Astrocyte (in vitro differentiated cells and primary cell): ENCODE results near the gene SLBP. TPM values are rescaled to one million over a fixed set of nuclear protein-coding genes. Genes with fewer than 3 reads are reported as not detected.
A peak's percentile ranks its signal among the peaks of the same experiment; 100 is the strongest.

Experiments
- DNase-seq: peaks from one replicate; pipeline ENCODE4 v3.0.0-alpha.2; 2010; ENCODE audit warnings: low read depth
- FAIRE-seq: peaks from 2 replicates; lab custom pipeline; 2011; peaks lifted over from hg19 to GRCh38; lab: Jason Lieb, UNC
- H2AFZ ChIP-seq: 2 replicates; pipeline ENCODE4 v1.6.0; 2012; ENCODE audit warnings: low read depth, low read length, inconsistent platforms
- H3K27ac ChIP-seq: 2 replicates; pipeline ENCODE4 v1.5.1; 2011; ENCODE audit warnings: low read depth, low read length, inconsistent platforms
- H3K27me3 ChIP-seq: 2 replicates; pipeline ENCODE4 v1.6.0; 2011; ENCODE audit warnings: low read length, inconsistent platforms; ENCODE audit not compliant: insufficient read depth
- H3K36me3 ChIP-seq: 2 replicates; pipeline ENCODE4 v1.5.1; 2011; ENCODE audit warnings: low read length, inconsistent platforms; ENCODE audit not compliant: insufficient read depth
- H3K4me1 ChIP-seq: 2 replicates; pipeline ENCODE4 v1.5.1; 2011; ENCODE audit warnings: low read length, inconsistent platforms; ENCODE audit not compliant: insufficient read depth
- H3K4me2 ChIP-seq: 2 replicates; pipeline ENCODE4 v1.6.0; 2012; ENCODE audit warnings: low read length, inconsistent platforms
- H3K4me3 ChIP-seq: 2 replicates; pipeline ENCODE4 v1.5.1; 2011; ENCODE audit warnings: low read depth, mild to moderate bottlenecking, low read length, inconsistent platforms; ENCODE audit not compliant: insufficient read depth
- H3K79me2 ChIP-seq: 2 replicates; pipeline ENCODE4 v1.6.0; 2012; ENCODE audit warnings: mild to moderate bottlenecking, low read length, inconsistent platforms; ENCODE audit not compliant: insufficient read depth
- H3K9ac ChIP-seq: 2 replicates; pipeline ENCODE4 v1.6.0; 2012; ENCODE audit warnings: mild to moderate bottlenecking, low read length, inconsistent platforms
- H3K9me3 ChIP-seq: 2 replicates; pipeline ENCODE4 v1.5.1; 2012; ENCODE audit warnings: low read depth, mild to moderate bottlenecking, low read length, inconsistent platforms; ENCODE audit not compliant: insufficient read depth
- H4K20me1 ChIP-seq: 2 replicates; pipeline ENCODE4 v1.6.0; 2012; ENCODE audit warnings: low read length, inconsistent platforms; ENCODE audit not compliant: insufficient read depth
- H3K27ac Mint-ChIP-seq: one replicate; pipeline ENCODE4 v1.8.0; 2021; ENCODE audit warnings: mild to moderate bottlenecking, mixed read lengths; ENCODE audit not compliant: unreplicated experiment
- H3K27me3 Mint-ChIP-seq: one replicate; pipeline ENCODE4 v1.8.0; 2021; ENCODE audit warnings: low read depth, mixed read lengths; ENCODE audit not compliant: unreplicated experiment
- H3K36me3 Mint-ChIP-seq: one replicate; pipeline ENCODE4 v1.8.0; 2021; ENCODE audit warnings: low read depth, mixed read lengths; ENCODE audit not compliant: unreplicated experiment
- H3K4me1 Mint-ChIP-seq: one replicate; pipeline ENCODE4 v1.8.0; 2021; ENCODE audit warnings: low read depth, mixed read lengths; ENCODE audit not compliant: unreplicated experiment
- H3K4me3 Mint-ChIP-seq: one replicate; pipeline ENCODE4 v1.8.0; 2021; ENCODE audit warnings: mild to moderate bottlenecking, moderate library complexity, mixed read lengths; ENCODE audit not compliant: unreplicated experiment
- H3K9me3 Mint-ChIP-seq: one replicate; pipeline ENCODE4 v1.8.0; 2021; ENCODE audit warnings: mild to moderate bottlenecking, mixed read lengths; ENCODE audit not compliant: unreplicated experiment
- CTCF ChIP-seq: IDR thresholded peaks from 2 replicates; pipeline ENCODE4 v1.5.1; 2011; ENCODE audit warnings: low read depth, mild to moderate bottlenecking, inconsistent platforms, low read length, moderate library complexity; ENCODE audit not compliant: insufficient read depth
- EZH2 ChIP-seq: IDR thresholded peaks from 2 replicates; pipeline ENCODE4 v1.6.1; 2012; ENCODE audit warnings: mild to moderate bottlenecking, low read length, inconsistent platforms; ENCODE audit not compliant: insufficient read depth
- total RNA-seq: library from RNA; stranded (reverse); gene quantifications from 2 replicates; pipeline ENCODE4 v1.2.1, GENCODE V29; 2021

SLBP gene
- total RNA-seq, 1 donor from 2014 or later, result 44.5 TPM

GRCh38 chr4:1721666-1722550 is 9.8 kb upstream of the SLBP start:
- Mint-ChIP-seq H3K36me3 (peaks cover 2% of the 10 kb centered on the region), H3K27me3 (no peaks in the 10 kb centered on the region), H3K27ac (no peak overlapping the region), H3K9me3 (no peaks in the 10 kb centered on the region), H3K4me1 (peaks cover 23% of the 10 kb centered on the region), H3K4me3 (peak overlapping the region; percentile 89)
- TF ChIP-seq CTCF, result no peak
- no peak for TF ChIP-seq EZH2
- H3K27ac ChIP-seq, result peak overlapping the region; percentile 50
- H3K27me3 ChIP-seq, result no peaks in the 10 kb centered on the region
- peak overlapping the region; percentile 71 for H3K4me3 ChIP-seq
- no peak for DNase-seq
- no peak overlapping the region for H2AFZ ChIP-seq
- peak overlapping the region; percentile 81 for H3K9ac ChIP-seq
- peak overlapping the region; percentile 92 for H3K4me2 ChIP-seq
- peaks cover 4% of the 10 kb centered on the region for H3K36me3 ChIP-seq
- peaks cover 78% of the 10 kb centered on the region for H3K79me2 ChIP-seq
- H4K20me1 ChIP-seq, result peaks cover 44% of the 10 kb centered on the region
- no peaks in the 10 kb centered on the region for H3K9me3 ChIP-seq
- FAIRE-seq, result no peak
- peaks cover 30% of the 10 kb centered on the region for H3K4me1 ChIP-seq

DNA sequence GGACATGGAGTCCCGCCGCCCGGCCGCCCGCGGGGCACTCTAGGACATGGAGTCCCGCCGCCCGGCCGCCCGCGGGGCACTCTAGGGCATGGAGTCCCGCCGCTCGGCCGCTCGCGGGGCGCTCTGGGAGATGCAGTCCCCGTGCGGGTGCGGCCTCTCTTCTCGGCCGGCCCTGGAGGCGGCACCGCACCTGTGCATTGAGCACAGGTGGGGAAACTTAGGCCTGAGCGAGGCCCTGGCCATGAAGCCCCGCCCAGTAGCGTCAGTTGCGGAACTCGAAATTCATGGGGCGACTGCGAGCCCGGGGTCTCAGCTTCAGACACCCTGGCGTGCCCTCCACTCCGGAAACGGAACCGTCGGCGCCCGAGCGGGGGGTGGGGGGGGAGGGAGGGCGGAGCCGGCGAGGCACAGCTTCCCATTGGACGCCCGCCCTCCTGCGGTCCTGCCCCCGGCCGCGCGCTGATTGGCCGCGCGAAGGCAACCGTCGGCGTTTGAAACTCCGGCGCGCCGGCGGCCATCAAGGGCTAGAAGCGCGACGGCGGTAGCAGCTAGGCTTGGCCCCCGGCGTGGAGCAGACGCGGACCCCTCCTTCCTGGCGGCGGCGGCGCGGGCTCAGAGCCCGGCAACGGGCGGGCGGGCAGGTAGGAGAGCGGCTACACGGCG is 9.0 kb upstream of the SLBP start, which contains the start of the genes TACC3 and TMEM129:
Gene TACC3 (plus strand): TSS at position 519 of the 663 bp plus-strand sequence. CDS start 1,901 bp downstream, outside the sequence.
Gene TMEM129 (minus strand): TSS at position 321 of the 663 bp plus-strand sequence. CDS start 486 bp downstream, outside the sequence.
- Histone ChIP-seq H3K4me1 (peaks cover 24% of the 10 kb centered on the region), H3K79me2 (peaks cover 82% of the 10 kb centered on the region), H3K4me3 (peak within 1 kb of the TSS; percentile 71), H3K27me3 (no peaks in the 10 kb centered on the region), H3K27ac (peak within 1 kb of the TSS; percentile 58), H2AFZ (peak within 1 kb of the TSS; percentile 88), H3K9me3 (no peaks in the 10 kb centered on the region), H4K20me1 (peaks cover 44% of the 10 kb centered on the region), H3K36me3 (peaks cover 4% of the 10 kb centered on the region), H3K4me2 (peak within 1 kb of the TSS; percentile 100), H3K9ac (peak within 1 kb of the TSS; percentile 83)
- H3K27ac Mint-ChIP-seq, result peak within 1 kb of the TSS; percentile 53
- no peaks in the 10 kb centered on the region for H3K27me3 Mint-ChIP-seq
- FAIRE-seq, result no peak
- no peaks in the 10 kb centered on the region for H3K9me3 Mint-ChIP-seq
- peaks cover 2% of the 10 kb centered on the region for H3K36me3 Mint-ChIP-seq
- H3K4me1 Mint-ChIP-seq, result peaks cover 17% of the 10 kb centered on the region
- peak; percentile 73 for DNase-seq
- TF ChIP-seq EZH2, result no peak
- H3K4me3 Mint-ChIP-seq, result peak within 1 kb of the TSS; percentile 89
